Measurements from ENCODE around the gene KLHL25.

The KLHL25 gene

GRCh38 chr15:85777250-85778106, 17.2 kb downstream of the KLHL25 start:
- no peak for DNase-seq

- no peak for DNase-seq
Measured at GRCh38 chr15:85773970-85774369, 20.8 kb downstream of the KLHL25 start.

- no peak for DNase-seq
Measured at GRCh38 chr15:85773249-85773648, 21.5 kb downstream of the KLHL25 start.

GRCh38 chr15:85772668-85773067, 22.1 kb downstream of the KLHL25 start:
- no peak for DNase-seq

GRCh38 chr15:85771781-85772445, 22.8 kb downstream of the KLHL25 start:
- no peak for DNase-seq

GRCh38 chr15:85771271-85771670, 23.5 kb downstream of the KLHL25 start:
- no peak for DNase-seq

GRCh38 chr15:85770096-85771041, 24.4 kb downstream of the KLHL25 start:
- no peak for DNase-seq

- DNase-seq = no peak
Measured at GRCh38 chr15:85769182-85769900, 25.4 kb downstream of the KLHL25 start.

- DNase-seq = no peak
Measured at GRCh38 chr15:85768595-85769168, 26.0 kb downstream of the KLHL25 start.

- no peak for DNase-seq
Measured at GRCh38 chr15:85767785-85768529, 26.8 kb downstream of the KLHL25 start.

GRCh38 chr15:85766001-85766831, 28.5 kb downstream of the KLHL25 start:
- DNase-seq = no peak

- DNase-seq = no peak
Measured at GRCh38 chr15:85764649-85765277, 30.0 kb downstream of the KLHL25 start.

GRCh38 chr15:85763673-85764633, 30.8 kb downstream of the KLHL25 start:
- no peak for DNase-seq

- DNase-seq = no peak
Measured at GRCh38 chr15:85763157-85763556, 31.6 kb downstream of the KLHL25 start.

- no peak for DNase-seq
Measured at GRCh38 chr15:85762756-85763127, 32.0 kb downstream of the KLHL25 start.

- no peak for DNase-seq
Measured at GRCh38 chr15:85762039-85762755, 32.5 kb downstream of the KLHL25 start.

- DNase-seq = no peak
Measured at GRCh38 chr15:85761635-85762034, 33.1 kb downstream of the KLHL25 start.

Data from activated CD4-positive, alpha-beta T cell treated with anti-CD3 and anti-CD28 coated beads for 4 hours (primary cell).